H9 (cell line): ENCODE data around the gene IL33. TPM values are rescaled to one million over a fixed set of nuclear protein-coding genes. Genes with fewer than 3 reads are reported as not detected.

Experiments
- DNase-seq: peaks from one replicate; pipeline ENCODE4 v3.0.0-alpha.2; 2017
- H2AFZ ChIP-seq: one replicate; pipeline ENCODE4 v1.6.1; 2013; ENCODE audit warnings: mild to moderate bottlenecking, low read length, control low read depth, moderate library complexity
- H2AK5ac ChIP-seq: 2 replicates; pipeline ENCODE4 v1.6.1; 2013; ENCODE audit warnings: low read length, control low read depth, mixed read lengths; ENCODE audit not compliant: insufficient read length
- H2BK120ac ChIP-seq: one replicate; pipeline ENCODE4 v1.6.1; 2013; ENCODE audit warnings: low read depth, mild to moderate bottlenecking, low read length, control low read depth, inconsistent platforms; ENCODE audit not compliant: poor library complexity, severe bottlenecking
- H2BK12ac ChIP-seq: 2 replicates; pipeline ENCODE4 v1.6.1; 2013; ENCODE audit warnings: low read length, control low read depth, mixed read lengths, low read depth; ENCODE audit not compliant: insufficient read length
- H2BK15ac ChIP-seq: 2 replicates; pipeline ENCODE4 v1.6.1; 2013; ENCODE audit warnings: low read depth, low read length, control low read depth
- H2BK20ac ChIP-seq: one replicate; pipeline ENCODE4 v1.6.1; 2013; ENCODE audit warnings: low read depth, mild to moderate bottlenecking, low read length, control low read depth, inconsistent platforms; ENCODE audit not compliant: poor library complexity, severe bottlenecking
- H2BK5ac ChIP-seq: 2 replicates; pipeline ENCODE4 v1.6.1; 2013; ENCODE audit warnings: low read length, control low read depth, mixed read lengths; ENCODE audit not compliant: insufficient read length
- H3K14ac ChIP-seq: 2 replicates; pipeline ENCODE4 v1.6.1; 2013; ENCODE audit warnings: low read length, control low read depth; ENCODE audit not compliant: insufficient read depth
- H3K18ac ChIP-seq: 2 replicates; pipeline ENCODE4 v1.6.1; 2013; ENCODE audit warnings: low read depth, mild to moderate bottlenecking, mixed read lengths, low read length, control low read depth; ENCODE audit not compliant: insufficient read length
- H3K23ac ChIP-seq: 2 replicates; pipeline ENCODE4 v1.6.1; 2013; ENCODE audit warnings: low read length, control low read depth, mixed read lengths, low read depth; ENCODE audit not compliant: insufficient read length
- H3K23me2 ChIP-seq: 2 replicates; pipeline ENCODE4 v1.6.1; 2013; ENCODE audit warnings: low read depth, mild to moderate bottlenecking, mixed read lengths, low read length, control low read depth; ENCODE audit not compliant: insufficient read length, poor library complexity, severe bottlenecking
- H3K27ac ChIP-seq: 2 replicates; pipeline ENCODE4 v1.5.1; 2013; ENCODE audit warnings: low read length, control low read depth, mixed read lengths, low read depth; ENCODE audit not compliant: insufficient read length
- H3K27me3 ChIP-seq: 2 replicates; pipeline ENCODE4 v1.6.1; 2013; ENCODE audit warnings: low read length, control low read depth, inconsistent platforms; ENCODE audit not compliant: insufficient read depth
- H3K4ac ChIP-seq: 2 replicates; pipeline ENCODE4 v1.6.1; 2013; ENCODE audit warnings: low read depth, mild to moderate bottlenecking, control low read depth, inconsistent platforms, low read length, moderate library complexity
- H3K4me1 ChIP-seq: 2 replicates; pipeline ENCODE4 v1.6.1; 2013; ENCODE audit warnings: low read length, control low read depth, inconsistent platforms; ENCODE audit not compliant: insufficient read depth
- H3K4me2 ChIP-seq: 2 replicates; pipeline ENCODE4 v1.6.1; 2013; ENCODE audit warnings: low read length, control low read depth, mixed read lengths; ENCODE audit not compliant: insufficient read length, insufficient read depth
- H3K56ac ChIP-seq: 2 replicates; pipeline ENCODE4 v1.6.1; 2013; ENCODE audit warnings: low read depth, mild to moderate bottlenecking, mixed read lengths, low read length, control low read depth; ENCODE audit not compliant: insufficient read length
- H3K79me1 ChIP-seq: 2 replicates; pipeline ENCODE4 v1.6.1; 2013; ENCODE audit warnings: low read depth, mild to moderate bottlenecking, moderate library complexity, low read length, control low read depth, inconsistent platforms; ENCODE audit not compliant: insufficient read depth, poor library complexity, severe bottlenecking
- H3K79me2 ChIP-seq: 2 replicates; pipeline ENCODE4 v1.6.1; 2013; ENCODE audit warnings: low read length, control low read depth, inconsistent platforms; ENCODE audit not compliant: insufficient read depth
- H3K9ac ChIP-seq: 2 replicates; pipeline ENCODE4 v1.6.1; 2013; ENCODE audit warnings: low read length, control low read depth, mixed read lengths; ENCODE audit not compliant: insufficient read length; ENCODE audit errors: extremely low read depth
- H3K9me3 ChIP-seq: one replicate; pipeline ENCODE4 v1.6.1; 2013; ENCODE audit warnings: low read depth, low read length, inconsistent platforms; ENCODE audit not compliant: control insufficient read depth
- H3T11ph ChIP-seq: one replicate; pipeline ENCODE4 v1.6.1; 2013; ENCODE audit warnings: mild to moderate bottlenecking, low read length, control low read depth, inconsistent platforms
- H4K20me1 ChIP-seq: one replicate; pipeline ENCODE4 v1.6.1; 2013; ENCODE audit not compliant: control insufficient read depth, insufficient read length, insufficient read depth
- H4K5ac ChIP-seq: 2 replicates; pipeline ENCODE4 v1.6.1; 2013; ENCODE audit warnings: low read depth, mild to moderate bottlenecking, mixed read lengths, low read length, control low read depth; ENCODE audit not compliant: insufficient read length
- H4K8ac ChIP-seq: replicated peaks from 2 replicates; pipeline ENCODE4 v1.6.1; 2013; ENCODE audit warnings: low read length, control low read depth, mixed read lengths, low read depth; ENCODE audit not compliant: insufficient read length
- H4K91ac ChIP-seq: 2 replicates; pipeline ENCODE4 v1.6.1; 2013; ENCODE audit warnings: low read depth, mild to moderate bottlenecking, moderate library complexity, mixed read lengths, low read length, control low read depth; ENCODE audit not compliant: insufficient read length
- H3K27ac Mint-ChIP-seq, 3 experiments: 2 replicates in 2 of 3; 3 replicates in 1 of 3; pipeline ENCODE4 v1.8.0; 2020 to 2021; ENCODE audit warnings: mixed read lengths in 3 of 3, mild to moderate bottlenecking in 1 of 3, moderate library complexity in 1 of 3
- H3K27me3 Mint-ChIP-seq: 2 replicates; pipeline ENCODE4 v1.8.0; 2021; ENCODE audit warnings: low read depth, mild to moderate bottlenecking, moderate library complexity, mixed read lengths
- H3K36me3 Mint-ChIP-seq, 3 experiments: 2 replicates in 2 of 3; 3 replicates in 1 of 3; pipeline ENCODE4 v1.8.0; 2020 to 2021; ENCODE audit warnings: low read depth in 3 of 3, mixed read lengths in 3 of 3; ENCODE audit not compliant: insufficient read depth in 1 of 3
- H3K4me1 Mint-ChIP-seq, 2 experiments: 2 replicates each; pipeline ENCODE4 v1.8.0; 2020; ENCODE audit warnings: mixed read lengths in 2 of 2
- H3K4me3 Mint-ChIP-seq, 2 experiments: 2 replicates in 1 of 2; 3 replicates in 1 of 2; pipeline ENCODE4 v1.8.0; 2020 to 2021; ENCODE audit warnings: mild to moderate bottlenecking in 2 of 2, mixed read lengths in 2 of 2, moderate library complexity in 1 of 2
- H3K9me3 Mint-ChIP-seq, 2 experiments: 2 replicates in 1 of 2; 3 replicates in 1 of 2; pipeline ENCODE4 v1.8.0; 2020; ENCODE audit warnings: mild to moderate bottlenecking in 2 of 2, mixed read lengths in 2 of 2, moderate library complexity in 1 of 2
- WGBS: extraction: QIAGEN DNeasy Blood & Tissue Kit; methylation state at CpG from one replicate; pipeline ENCODE4 v1.1.7; 2013; ENCODE audit warnings: missing lambda C conversion rate, low lambda C conversion rate, mixed read lengths; ENCODE audit not compliant: insufficient read length; ENCODE audit errors: extremely low coverage; 5-methylcytosine and 5-hydroxymethylcytosine counted together
- total RNA-seq: library from RNA; stranded (reverse); gene quantifications from 2 replicates; pipeline ENCODE4 v1.2.1, GENCODE V29; 2021
- TF ChIP-seq, protein P1 (sequence below): fragments of 200-600 bp; sonication (generic); conservative IDR thresholded peaks from 3 replicates; pipeline ENCODE4 v1.8.0; 2021; ENCODE audit warnings: antibody characterized with exemption, mild to moderate bottlenecking

The IL33 gene
- total RNA-seq, 1 experiment from 2014 or later = not detected

DNA sequence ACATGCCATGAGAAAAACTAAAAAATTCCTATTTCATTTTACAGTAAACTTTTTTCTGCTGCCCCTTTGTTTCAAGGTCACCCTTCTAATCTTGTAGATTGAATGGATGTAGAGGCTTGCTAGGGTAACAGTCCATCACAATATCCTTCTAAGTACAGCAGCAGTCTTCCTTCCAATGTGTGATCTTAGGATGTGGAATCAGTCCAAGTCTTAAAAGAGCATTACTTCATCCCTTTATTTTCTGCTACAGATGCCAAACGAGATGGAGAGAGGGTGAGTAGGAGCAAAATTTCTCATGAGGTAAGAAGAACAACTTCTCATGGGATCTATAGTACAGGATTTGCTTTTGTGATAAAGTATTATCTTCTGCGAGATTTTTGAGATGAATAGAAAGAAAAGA lies 704 bp upstream of the IL33 start:
- H3T11ph ChIP-seq = no peak overlapping the region
- no peak overlapping the region for H2BK12ac ChIP-seq
- H3K23ac ChIP-seq = no peak overlapping the region
- H4K20me1 ChIP-seq = no peaks in the 10 kb centered on the region
- no peak overlapping the region for H4K5ac ChIP-seq
- H3K9me3 ChIP-seq = peaks cover 4% of the 10 kb centered on the region
- H3K4ac ChIP-seq = no peak overlapping the region
- H3K27ac ChIP-seq = no peak overlapping the region
- no peak overlapping the region for H3K18ac ChIP-seq
- H3K27me3 Mint-ChIP-seq = no peaks in the 10 kb centered on the region
- peaks cover 0 to 7% (median 5%) of the 10 kb centered on the region in 3 experiments; a peak in 3 of 7 replicates for H3K36me3 Mint-ChIP-seq
- H4K91ac ChIP-seq = no peak overlapping the region
- no peak overlapping the region for H3K56ac ChIP-seq
- H4K8ac ChIP-seq = no peak overlapping the region
- no peak overlapping the region for H3K27ac Mint-ChIP-seq
- H2BK5ac ChIP-seq = no peak overlapping the region
- H3K4me2 ChIP-seq = no peak overlapping the region
- peaks cover 4 to 8% of the 10 kb centered on the region in 2 experiments for H3K4me1 Mint-ChIP-seq
- no peak overlapping the region for H3K14ac ChIP-seq
- H3K79me2 ChIP-seq = no peaks in the 10 kb centered on the region
- H3K4me1 ChIP-seq = no peaks in the 10 kb centered on the region
- no peak overlapping the region for H2BK15ac ChIP-seq
- no peak overlapping the region for H3K4me3 Mint-ChIP-seq
- WGBS = no CpG with 5 or more reads among the region's 2 CpGs
- no peak overlapping the region for H2BK120ac ChIP-seq
- H3K9me3 Mint-ChIP-seq = peaks cover 7 to 11% of the 10 kb centered on the region in 2 experiments
- DNase-seq = no peak
- no peak overlapping the region for H2BK20ac ChIP-seq
- H3K23me2 ChIP-seq = no peaks in the 10 kb centered on the region
- H3K9ac ChIP-seq = no peak overlapping the region
- no peak overlapping the region for H2AK5ac ChIP-seq
- H3K79me1 ChIP-seq = no peaks in the 10 kb centered on the region
- no peaks in the 10 kb centered on the region for H3K27me3 ChIP-seq
- TF ChIP-seq, protein P1, sequence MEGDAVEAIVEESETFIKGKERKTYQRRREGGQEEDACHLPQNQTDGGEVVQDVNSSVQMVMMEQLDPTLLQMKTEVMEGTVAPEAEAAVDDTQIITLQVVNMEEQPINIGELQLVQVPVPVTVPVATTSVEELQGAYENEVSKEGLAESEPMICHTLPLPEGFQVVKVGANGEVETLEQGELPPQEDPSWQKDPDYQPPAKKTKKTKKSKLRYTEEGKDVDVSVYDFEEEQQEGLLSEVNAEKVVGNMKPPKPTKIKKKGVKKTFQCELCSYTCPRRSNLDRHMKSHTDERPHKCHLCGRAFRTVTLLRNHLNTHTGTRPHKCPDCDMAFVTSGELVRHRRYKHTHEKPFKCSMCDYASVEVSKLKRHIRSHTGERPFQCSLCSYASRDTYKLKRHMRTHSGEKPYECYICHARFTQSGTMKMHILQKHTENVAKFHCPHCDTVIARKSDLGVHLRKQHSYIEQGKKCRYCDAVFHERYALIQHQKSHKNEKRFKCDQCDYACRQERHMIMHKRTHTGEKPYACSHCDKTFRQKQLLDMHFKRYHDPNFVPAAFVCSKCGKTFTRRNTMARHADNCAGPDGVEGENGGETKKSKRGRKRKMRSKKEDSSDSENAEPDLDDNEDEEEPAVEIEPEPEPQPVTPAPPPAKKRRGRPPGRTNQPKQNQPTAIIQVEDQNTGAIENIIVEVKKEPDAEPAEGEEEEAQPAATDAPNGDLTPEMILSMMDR = no peak
- no peak overlapping the region for H2AFZ ChIP-seq
